ENCODE data around the gene CXCL5.

Gene CXCL5

GRCh38 chr4:73998040-73999011, at the start of gene CXCL5:
CXCL5 (minus strand) TSS chr4:73998677; CDS start chr4:73998581, 96 bp downstream.
- no peak for DNase-seq

DNA sequence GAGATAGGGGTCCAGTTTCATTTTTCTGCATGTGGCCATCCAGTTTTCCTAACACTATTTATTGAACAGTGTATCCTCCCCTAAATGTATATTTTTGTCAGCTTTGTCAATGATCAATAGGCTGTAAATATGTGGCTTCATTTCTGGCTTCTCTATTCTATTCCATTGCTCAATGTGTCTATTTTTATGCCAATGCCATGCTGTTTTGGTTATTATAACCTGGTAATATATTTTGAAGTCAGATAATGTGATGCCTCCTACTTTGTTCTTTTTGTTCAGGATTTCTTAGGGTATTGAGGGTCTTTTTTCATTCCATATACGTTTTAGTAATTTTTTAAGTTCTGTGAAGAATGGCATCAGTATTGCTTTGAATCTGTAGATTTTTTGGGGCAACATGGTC, 48.7 kb upstream of the CXCL5 start:
- DNase-seq: no peak

DNA sequence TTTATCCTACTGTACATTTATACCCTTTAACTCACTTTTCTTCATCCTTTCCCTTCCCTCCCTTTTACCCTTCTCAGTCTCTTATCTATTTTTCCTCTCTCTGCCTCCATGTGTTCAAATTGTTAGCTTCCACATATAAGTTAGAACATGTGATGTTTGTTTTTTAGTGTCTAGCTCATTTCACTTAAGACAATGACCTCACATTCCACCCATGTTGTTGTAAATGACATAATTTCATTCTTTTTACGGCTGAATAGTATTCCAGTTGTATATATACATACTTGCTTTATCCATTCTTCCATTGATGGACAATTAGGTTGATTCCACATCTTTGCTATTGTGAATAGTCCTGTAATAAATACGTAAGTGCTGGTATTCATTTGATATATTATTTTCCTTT, 47.3 kb upstream of the CXCL5 start:
- DNase-seq: no peak

DNA sequence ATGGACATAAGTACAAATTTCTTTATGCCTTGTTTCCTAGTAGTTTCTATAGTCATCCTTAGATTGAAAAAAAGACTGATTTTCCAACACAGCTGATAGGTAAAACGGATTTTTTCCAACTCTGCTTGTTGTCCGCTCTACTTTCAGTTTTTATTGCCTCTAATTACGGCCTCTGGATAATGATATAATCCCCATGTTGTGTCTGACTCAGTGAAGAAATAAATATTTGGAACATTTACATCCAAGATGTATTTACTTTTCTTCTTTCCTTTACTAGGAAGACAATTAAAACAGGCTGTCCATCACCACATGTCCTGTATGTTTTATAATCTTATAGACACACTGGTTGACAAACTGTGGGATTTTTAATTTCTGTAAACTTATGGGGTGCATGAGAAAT, 46.8 kb upstream of the CXCL5 start:
- no peak for DNase-seq

- no peak for DNase-seq
Measured at GRCh38 chr4:74044677-74045076, 46.2 kb upstream of the CXCL5 start.

DNA sequence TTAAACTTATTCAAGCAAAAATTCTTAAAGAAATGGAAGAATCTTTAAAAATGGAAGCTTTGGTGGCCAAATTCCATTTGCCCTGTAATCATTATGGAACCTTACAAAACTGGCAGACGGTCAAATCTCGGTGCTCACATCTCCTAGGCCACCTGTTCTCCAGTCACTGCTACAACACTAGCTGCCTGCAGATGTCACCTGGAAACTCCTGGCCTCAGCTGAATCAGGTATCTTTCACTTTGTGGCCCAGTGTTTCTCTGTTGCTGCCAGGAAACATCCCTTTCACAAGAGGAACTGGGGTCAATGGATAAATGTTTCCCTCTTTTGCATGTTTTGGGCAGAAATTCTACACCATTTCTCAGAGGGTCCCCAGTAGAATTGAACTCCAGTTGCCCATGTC, 44.2 kb upstream of the CXCL5 start:
- no peak for DNase-seq

DNA sequence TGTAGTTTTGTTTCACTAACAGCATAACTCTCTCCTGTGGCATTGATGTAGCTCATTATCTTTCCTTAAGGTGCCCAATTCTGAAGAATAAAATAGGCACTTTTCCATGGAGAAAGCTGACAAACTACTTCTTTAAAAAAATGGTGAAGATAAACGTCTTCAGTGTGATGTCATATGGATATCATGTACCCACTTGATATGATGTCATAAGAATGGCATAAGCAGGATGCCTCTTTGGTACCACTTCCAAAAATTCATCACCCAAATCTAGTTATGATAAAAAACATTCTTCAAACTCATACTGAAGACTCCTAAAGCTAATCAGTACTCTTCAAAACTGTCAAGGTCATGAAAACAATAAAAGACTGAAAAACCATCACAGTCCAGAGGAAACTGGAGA, 42.9 kb upstream of the CXCL5 start:
- DNase-seq: no peak

- DNase-seq: no peak
Measured at GRCh38 chr4:74039315-74039763, 40.9 kb upstream of the CXCL5 start.

DNA sequence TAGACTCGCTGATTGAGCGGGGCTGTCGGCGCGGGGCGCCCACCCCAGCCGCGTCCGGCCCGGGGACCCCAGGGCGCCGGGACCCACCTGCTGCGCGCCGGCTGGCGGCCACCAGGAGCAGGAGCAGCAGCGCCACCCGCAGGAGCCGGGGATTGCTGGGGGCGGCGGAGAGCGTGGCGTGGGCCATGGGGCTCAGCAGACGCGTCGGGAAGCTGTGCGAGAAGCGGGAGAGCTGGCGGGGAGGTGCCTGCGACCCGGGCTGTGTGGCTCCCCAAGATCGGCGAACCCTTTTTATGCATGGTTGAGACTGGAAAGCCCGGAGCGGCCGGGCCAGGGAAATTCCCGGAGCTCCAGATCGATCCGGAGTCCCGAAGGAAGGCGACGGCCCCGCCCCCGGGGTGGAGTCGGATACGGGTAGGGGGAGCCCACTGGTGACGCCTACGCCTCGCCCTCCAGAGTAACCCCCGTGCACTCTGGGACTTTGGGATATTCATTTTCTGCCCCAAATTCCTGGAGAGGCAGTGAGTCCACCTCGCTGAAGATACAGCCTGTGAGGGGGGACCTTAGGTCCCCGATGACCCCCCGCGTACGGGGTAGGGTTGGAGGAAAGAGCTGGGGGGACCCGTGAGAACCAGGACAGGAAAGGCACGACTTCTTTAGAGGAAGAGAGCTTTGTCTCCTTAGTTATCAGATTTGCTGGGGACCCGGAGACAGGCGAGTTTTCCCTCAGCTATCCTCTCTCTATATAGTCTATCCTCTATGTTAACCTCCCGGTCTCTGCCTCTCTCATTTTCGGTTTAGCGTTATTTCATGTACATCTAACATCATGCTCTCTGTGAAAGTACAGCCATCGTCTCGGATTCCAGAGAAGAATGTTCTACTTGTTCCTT, 40.2 kb upstream of the CXCL5 start, which contains the start of gene CXCL3:
Gene CXCL3 (minus strand): TSS at position 265 of the 890 bp plus-strand sequence. CDS start 78 bp downstream, at position 187.
- peak; percentile 60 for DNase-seq

DNA sequence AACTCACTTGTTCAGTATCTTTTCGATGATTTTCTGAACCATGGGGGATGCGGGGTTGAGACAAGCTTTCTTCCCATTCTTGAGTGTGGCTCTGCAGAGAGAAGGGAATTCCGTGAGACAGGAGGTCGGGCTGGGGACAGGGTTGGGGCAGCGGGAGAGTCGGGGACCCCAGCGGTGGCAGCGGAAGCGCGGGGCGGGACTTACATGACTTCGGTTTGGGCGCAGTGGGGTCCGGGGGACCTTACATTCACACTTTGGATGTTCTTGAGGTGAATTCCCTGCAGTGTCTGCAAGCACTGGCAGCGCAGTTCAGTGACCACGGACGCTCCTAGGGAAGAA, 39.6 kb upstream of the CXCL5 start:
- DNase-seq: no peak

DNA sequence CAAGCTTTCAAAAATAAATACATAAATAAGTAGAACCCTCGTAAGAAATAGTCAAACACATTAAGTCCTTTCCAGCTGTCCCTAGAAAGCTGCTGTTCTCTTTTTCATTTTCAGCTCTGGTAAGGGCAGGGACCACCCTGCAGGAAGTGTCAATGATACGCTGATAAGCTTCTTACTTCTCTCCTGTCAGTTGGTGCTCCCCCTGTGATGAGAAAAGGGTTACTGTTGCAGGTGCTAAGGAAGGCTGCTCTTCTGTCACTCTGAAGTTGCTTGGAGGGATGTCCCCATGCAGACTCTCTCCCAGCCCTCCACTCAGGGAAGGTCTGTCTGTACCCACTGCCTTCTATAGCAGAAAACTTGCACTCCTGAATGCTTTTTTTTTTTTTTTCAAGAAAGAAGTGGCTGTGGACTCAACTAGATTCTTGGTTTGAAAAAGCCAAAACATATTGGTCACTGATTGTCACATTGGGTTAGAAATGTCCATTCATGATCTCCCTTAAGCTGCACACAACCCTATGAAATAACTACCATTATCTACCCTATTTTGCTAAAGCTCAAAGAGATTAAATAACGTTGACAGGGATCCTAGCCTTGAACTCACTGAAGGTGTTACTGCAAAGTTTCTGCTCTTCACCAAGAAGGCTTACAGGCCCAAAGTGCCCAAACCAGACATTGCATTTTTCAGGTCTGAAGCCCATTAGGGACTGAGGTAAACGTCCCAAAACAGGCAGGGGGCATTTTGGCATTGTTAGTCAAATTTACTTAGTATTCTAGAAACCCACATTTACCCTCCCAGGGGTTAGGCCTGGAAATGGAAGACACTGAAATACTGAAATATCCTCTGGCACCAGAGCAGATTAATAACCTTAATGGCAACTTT, 38.8 kb upstream of the CXCL5 start:
- DNase-seq: no peak

DNA sequence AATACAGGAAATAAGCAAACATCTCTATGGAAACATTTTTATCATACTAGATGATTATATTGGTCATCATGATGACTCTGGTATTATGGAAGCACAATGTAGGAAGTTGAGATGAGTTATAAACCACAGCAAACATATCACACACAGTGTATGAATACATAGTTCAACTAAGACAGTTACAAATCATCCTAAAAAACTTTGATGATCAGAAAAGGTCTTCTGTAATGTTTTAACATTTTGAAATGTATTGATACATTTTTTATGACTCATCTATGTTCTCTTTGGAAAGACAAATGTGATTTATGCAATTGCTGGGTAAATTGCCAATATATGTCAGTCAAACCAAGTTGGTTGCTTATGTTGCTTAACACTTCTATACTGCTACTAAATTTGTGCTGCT, 35.3 kb upstream of the CXCL5 start:
- no peak for DNase-seq

DNA sequence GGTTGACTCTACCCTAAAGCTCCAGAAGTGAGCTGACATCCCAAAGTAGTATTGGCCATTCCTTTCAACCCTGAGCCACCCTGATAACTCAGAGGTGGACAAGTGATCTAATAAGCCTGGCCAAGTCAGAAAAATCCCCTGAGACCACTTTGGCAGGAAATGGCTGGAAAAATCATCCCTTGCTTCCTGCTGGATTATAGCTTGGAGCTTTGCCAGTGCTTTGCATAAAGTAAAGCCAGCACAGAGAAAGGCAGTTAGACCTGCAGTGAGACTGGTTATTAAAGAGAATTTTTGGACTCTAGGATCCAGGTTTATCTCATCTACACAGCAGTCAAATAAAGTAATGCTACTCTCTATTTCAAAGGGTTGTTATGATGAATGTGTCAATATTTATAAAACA, 33.6 kb upstream of the CXCL5 start:
- peak; percentile 30 for DNase-seq

DNA sequence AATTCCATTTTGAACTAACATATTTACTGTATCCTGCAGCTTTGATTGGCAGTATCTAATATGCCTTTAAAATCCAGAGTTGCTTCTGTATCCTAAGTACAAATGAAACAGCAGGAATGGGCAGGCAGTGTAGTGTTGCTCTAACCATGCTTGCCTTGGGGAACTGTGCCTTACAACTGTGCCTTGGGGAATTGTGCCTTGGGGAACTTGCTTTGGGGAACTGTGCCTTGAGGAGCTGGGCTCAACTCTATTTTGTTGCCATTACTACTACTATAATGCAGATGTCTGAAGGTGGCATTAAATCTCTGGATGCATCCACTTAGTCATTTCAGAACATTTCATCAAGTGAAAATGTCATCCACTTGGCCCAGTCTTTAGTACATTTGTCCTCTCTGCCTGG, 33.1 kb upstream of the CXCL5 start:
- no peak for DNase-seq

DNA sequence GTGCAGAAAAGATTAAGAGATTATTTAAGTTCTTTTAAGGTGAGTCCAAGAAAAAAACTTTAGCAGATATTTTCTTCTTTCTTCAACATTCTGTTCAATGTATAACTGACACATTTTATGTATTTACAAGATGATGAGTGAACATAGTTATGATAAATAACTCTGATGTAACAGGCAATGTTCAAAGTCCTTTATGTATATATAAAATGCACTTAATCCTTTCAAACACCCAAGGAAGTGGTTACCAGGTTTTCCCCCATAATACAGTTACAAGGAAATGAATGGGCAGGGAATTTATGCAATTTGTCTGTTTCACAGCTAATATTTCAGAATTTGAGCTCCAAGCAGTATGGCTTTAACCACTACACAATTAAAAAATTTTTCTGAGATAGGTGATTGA, 31.8 kb upstream of the CXCL5 start:
- DNase-seq: no peak

DNA sequence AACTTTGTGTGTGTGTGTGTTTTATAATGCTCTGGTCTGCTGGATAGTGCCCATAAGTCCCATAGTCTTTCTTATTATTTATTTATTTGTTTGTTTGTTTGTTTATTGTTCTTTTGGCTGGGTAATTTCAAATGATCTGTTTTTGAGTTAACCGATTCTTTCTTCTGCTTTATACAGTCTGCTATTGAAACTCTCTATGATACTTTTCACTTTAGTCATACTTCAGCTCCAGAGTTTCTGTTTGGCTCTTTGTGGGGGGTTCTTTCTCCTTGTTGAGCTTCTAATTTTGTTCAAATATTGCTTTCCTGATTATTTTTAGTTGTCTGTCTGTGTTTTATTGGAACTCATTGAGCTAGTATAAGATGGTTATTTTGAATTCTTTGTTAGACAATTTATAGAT, 30.0 kb upstream of the CXCL5 start:
- DNase-seq: no peak

GRCh38 chr4:74023709-74024108, 25.2 kb upstream of the CXCL5 start:
- no peak for DNase-seq

DNA sequence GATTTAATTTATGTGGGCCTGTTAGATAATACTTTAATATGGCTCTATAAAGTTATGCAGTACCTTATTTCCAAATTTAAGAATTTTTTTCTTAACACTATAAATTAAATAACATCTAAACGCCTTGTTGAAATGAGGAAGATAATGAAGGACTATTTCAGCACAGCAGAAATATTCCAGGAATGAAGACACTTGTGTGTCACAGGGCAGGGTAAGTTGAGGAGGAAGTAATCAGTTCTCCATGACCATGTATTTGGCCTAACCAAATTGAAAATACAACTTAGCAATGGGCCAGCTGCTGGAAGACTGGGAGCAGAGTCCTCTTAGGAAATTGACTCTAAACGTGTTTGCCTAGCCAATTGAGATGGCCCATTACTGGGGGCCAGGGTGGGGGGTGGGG, 23.1 kb upstream of the CXCL5 start:
- no peak for DNase-seq

DNA sequence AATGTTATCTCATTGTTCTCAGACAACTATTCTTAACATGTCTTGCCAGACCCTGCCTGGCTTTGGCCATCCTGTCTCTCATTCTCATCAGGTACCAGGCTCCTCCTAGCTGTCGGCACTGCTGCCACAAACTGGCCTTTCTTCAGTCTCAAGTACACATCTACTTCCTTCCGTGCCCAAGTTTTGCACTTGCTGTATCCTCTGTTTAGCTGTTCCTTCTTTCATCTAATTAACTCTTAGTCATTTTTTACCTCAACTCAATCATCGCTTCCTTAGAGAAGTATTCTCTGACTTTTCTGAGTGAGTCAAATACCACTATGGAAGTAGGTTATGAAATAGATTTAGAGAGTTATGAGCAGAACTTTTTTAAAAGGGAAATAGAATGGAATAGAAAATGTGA, 20.3 kb upstream of the CXCL5 start:
- DNase-seq: no peak

GRCh38 chr4:74018116-74018515, 19.6 kb upstream of the CXCL5 start:
- DNase-seq: no peak

GRCh38 chr4:74016068-74016467, 17.6 kb upstream of the CXCL5 start:
- DNase-seq: no peak

GRCh38 chr4:74015126-74015780, 16.8 kb upstream of the CXCL5 start:
- no peak for DNase-seq

Measured in NCI-H1048 (cell line).